Osteoblast (primary cell): Measurements from ENCODE around the gene ALPP. TPM values are rescaled to one million over a fixed set of nuclear protein-coding genes. Genes with fewer than 3 reads are reported as not detected.
A peak's percentile ranks its signal among the peaks of the same experiment; 100 is the strongest.
"Not testable (repeated sequence)": the region's sequence is repeated elsewhere in the genome, so short reads cannot be mapped to it uniquely, and the experiment has no call there.

Experiments used
- DNase-seq: peaks from one replicate; pipeline ENCODE4 v3.0.0; 2011; ENCODE audit warnings: low spot score, mixed read lengths; ENCODE audit not compliant: insufficient read length; ENCODE audit errors: missing footprints
- H2AFZ ChIP-seq: 2 replicates; pipeline ENCODE4 v1.6.0; 2011; ENCODE audit warnings: mild to moderate bottlenecking, low read length
- H3K27ac ChIP-seq: 2 replicates; pipeline ENCODE4 v1.5.1; 2011; ENCODE audit warnings: mild to moderate bottlenecking, low read depth, low read length, moderate library complexity
- H3K27me3 ChIP-seq: 2 replicates; pipeline ENCODE4 v1.6.0; 2012; ENCODE audit warnings: mild to moderate bottlenecking, control low read depth, inconsistent platforms, low read length, moderate library complexity; ENCODE audit not compliant: insufficient read depth
- H3K36me3 ChIP-seq: 2 replicates; pipeline ENCODE4 v1.5.1; 2011; ENCODE audit warnings: mild to moderate bottlenecking, low read length, control low read depth, moderate library complexity; ENCODE audit not compliant: insufficient read depth
- H3K4me1 ChIP-seq: 2 replicates; pipeline ENCODE4 v1.5.1; 2011; ENCODE audit warnings: mild to moderate bottlenecking, low read length, control low read depth, moderate library complexity; ENCODE audit not compliant: insufficient read depth
- H3K4me2 ChIP-seq: 2 replicates; pipeline ENCODE4 v1.6.0; 2011; ENCODE audit warnings: mild to moderate bottlenecking, low read length; ENCODE audit not compliant: insufficient read depth
- H3K4me3 ChIP-seq: fragments of 200-600 bp; sonication (generic); 3 replicates; pipeline ENCODE4 v1.5.1; 2012; ENCODE audit warnings: mild to moderate bottlenecking, low read length, inconsistent platforms; ENCODE audit not compliant: insufficient read depth
- H3K79me2 ChIP-seq: 2 replicates; pipeline ENCODE4 v1.6.0; 2012; ENCODE audit warnings: mild to moderate bottlenecking, low read length, control low read depth, inconsistent platforms; ENCODE audit not compliant: insufficient read depth
- H3K9me3 ChIP-seq: 2 replicates; pipeline ENCODE4 v1.5.1; 2011; ENCODE audit warnings: low read depth, low read length, control low read depth
- H4K20me1 ChIP-seq: 2 replicates; pipeline ENCODE4 v1.6.0; 2012; ENCODE audit warnings: mild to moderate bottlenecking, low read length, control low read depth; ENCODE audit not compliant: insufficient read depth
- total RNA-seq: library from RNA; depleted of rRNA; stranded (reverse); fragments of >200 nt; gene quantifications from 2 replicates; pipeline ENCODE4 v1.2.3, GENCODE V29; 2012
- TF ChIP-seq, protein P1 (sequence below): IDR thresholded peaks from 2 replicates; pipeline ENCODE4 v1.5.1; 2011; ENCODE audit warnings: mild to moderate bottlenecking, low read depth, low read length, moderate library complexity; ENCODE audit errors: extremely low read depth

Gene ALPP
- total RNA-seq = not detected in 2 replicates

DNA sequence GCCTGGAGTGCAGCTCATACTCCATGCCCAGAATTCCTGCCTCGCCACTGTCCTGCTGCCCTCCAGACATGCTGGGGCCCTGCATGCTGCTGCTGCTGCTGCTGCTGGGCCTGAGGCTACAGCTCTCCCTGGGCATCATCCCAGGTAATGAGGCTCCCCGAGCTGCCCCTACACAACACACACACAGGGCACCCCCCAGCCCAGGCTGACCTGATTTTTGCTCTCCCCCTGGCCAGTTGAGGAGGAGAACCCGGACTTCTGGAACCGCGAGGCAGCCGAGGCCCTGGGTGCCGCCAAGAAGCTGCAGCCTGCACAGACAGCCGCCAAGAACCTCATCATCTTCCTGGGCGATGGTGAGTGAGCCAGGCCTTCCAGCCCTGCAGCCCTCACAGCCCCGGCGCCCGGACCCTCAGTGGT is at the start of gene ALPP:
Gene ALPP, plus strand, starts transcription at position 17 of the 417 bp plus-strand sequence. Its CDS starts 52 bp downstream, at position 69.
- not testable (repeated sequence) for H3K36me3 ChIP-seq, H3K4me2 ChIP-seq, H3K79me2 ChIP-seq, H3K9me3 ChIP-seq, H3K27ac ChIP-seq, DNase-seq, H2AFZ ChIP-seq, H3K4me1 ChIP-seq, H3K4me3 ChIP-seq, H4K20me1 ChIP-seq
- H3K27me3 ChIP-seq = peaks cover 22% of the 10 kb centered on the region

DNA sequence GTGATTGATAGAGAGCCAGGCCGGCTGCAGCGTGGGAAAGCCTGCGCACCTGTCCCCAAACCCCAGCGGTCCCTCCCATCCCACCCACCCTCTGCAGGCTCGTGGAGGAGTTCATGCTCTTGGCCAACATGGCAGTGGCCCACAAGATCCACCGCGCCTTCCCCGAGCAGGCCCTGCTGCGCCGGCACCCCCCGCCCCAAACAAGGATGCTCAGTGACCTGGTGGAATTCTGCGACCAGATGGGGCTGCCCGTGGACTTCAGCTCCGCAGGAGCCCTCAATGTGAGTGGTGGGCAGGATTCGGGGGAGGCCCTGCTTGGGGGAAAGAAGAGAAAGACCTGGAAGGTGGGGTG is 48.9 kb upstream of the ALPP start:
- H3K79me2 ChIP-seq = no peaks in the 10 kb centered on the region
- no peak overlapping the region for H3K4me3 ChIP-seq
- no peaks in the 10 kb centered on the region for H3K4me1 ChIP-seq
- TF ChIP-seq, protein P1, sequence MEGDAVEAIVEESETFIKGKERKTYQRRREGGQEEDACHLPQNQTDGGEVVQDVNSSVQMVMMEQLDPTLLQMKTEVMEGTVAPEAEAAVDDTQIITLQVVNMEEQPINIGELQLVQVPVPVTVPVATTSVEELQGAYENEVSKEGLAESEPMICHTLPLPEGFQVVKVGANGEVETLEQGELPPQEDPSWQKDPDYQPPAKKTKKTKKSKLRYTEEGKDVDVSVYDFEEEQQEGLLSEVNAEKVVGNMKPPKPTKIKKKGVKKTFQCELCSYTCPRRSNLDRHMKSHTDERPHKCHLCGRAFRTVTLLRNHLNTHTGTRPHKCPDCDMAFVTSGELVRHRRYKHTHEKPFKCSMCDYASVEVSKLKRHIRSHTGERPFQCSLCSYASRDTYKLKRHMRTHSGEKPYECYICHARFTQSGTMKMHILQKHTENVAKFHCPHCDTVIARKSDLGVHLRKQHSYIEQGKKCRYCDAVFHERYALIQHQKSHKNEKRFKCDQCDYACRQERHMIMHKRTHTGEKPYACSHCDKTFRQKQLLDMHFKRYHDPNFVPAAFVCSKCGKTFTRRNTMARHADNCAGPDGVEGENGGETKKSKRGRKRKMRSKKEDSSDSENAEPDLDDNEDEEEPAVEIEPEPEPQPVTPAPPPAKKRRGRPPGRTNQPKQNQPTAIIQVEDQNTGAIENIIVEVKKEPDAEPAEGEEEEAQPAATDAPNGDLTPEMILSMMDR = no peak
- DNase-seq = no peak
- H2AFZ ChIP-seq = no peak overlapping the region
- no peaks in the 10 kb centered on the region for H3K9me3 ChIP-seq
- H3K27me3 ChIP-seq = no peaks in the 10 kb centered on the region
- no peak overlapping the region for H3K4me2 ChIP-seq
- H3K36me3 ChIP-seq = no peaks in the 10 kb centered on the region
- no peak overlapping the region for H3K27ac ChIP-seq
- H4K20me1 ChIP-seq = peaks cover 25% of the 10 kb centered on the region

DNA sequence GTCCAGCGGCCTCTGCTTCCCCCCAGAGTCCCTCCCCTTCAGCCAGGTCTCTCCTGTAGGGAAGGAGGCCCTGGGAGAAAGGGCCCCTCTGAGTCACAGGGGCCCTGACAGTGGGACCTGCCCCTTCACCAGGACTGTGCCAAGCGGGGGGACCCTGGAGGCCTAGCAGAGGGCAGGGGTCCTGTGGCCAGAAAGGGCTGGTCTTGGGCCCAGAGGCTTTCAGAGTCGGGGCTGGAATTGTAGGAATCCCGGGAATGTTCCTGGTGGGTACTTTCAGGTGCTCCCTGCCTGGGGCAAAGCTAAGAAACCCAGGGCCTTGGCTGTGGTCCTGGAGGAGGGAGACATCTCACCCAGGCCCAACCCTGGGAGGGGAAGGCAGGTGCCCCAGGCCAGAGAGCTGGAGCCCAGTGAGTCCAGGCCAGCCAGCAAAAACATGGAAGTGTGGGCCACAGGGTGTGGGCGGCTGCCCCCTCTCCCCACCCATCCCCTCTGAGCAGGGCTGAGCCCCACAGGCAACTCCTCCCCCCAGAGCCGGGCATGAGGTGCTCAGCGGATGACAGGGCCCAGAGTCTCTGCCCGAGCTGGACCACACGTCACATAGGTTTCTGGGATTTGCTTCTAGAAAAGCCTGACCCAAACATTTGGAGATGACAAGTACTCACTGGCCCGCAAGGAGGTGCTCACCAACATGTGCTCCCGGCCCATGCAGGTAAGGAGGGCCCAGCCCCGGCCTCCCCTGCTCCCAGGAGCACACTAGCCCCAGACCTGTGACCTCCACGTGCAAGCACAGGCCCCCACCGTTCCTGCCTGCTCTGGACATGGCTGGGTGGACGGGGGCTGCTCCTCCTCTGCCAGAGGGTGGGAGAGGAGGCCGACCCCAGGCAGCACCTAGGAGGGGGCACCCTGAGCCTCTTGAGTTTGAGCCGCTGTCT is 48.2 kb upstream of the ALPP start:
- Histone ChIP-seq H3K4me1 (no peaks in the 10 kb centered on the region), H3K27me3 (no peaks in the 10 kb centered on the region), H4K20me1 (peaks cover 23% of the 10 kb centered on the region), H2AFZ (no peak overlapping the region), H3K4me2 (no peak overlapping the region), H3K79me2 (no peaks in the 10 kb centered on the region), H3K4me3 (no peak overlapping the region), H3K36me3 (no peaks in the 10 kb centered on the region), H3K9me3 (no peaks in the 10 kb centered on the region), H3K27ac (no peak overlapping the region)
- peak; percentile 82 for DNase-seq
- TF ChIP-seq, protein P1 = no peak

DNA sequence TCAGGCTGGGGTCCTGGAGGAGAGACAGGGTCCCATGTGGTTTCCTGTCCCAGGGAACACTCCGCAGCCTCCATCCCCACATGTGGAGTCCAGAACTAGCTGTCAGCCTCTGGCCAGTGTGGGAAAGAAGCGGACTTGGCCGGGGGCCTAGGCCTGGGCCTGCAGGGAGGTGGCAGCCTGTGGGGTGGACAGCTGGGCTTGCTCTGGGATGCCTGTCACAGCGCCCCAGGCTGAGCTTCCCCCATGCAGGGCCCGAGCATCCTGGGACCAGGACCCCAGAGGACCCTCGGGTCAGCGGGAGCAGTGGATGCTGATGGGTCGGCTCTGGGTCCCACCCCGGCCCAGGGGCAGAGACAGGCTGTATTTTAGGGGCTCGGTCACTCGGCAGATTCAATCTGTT is 47.5 kb upstream of the ALPP start:
- not testable (repeated sequence) for H3K4me1 ChIP-seq, H3K4me3 ChIP-seq, H2AFZ ChIP-seq, H3K9me3 ChIP-seq, H3K4me2 ChIP-seq, H3K27ac ChIP-seq, H3K27me3 ChIP-seq, H3K36me3 ChIP-seq, H3K79me2 ChIP-seq
- DNase-seq = peak; percentile 58
- H4K20me1 ChIP-seq = peaks cover 17% of the 10 kb centered on the region

DNA sequence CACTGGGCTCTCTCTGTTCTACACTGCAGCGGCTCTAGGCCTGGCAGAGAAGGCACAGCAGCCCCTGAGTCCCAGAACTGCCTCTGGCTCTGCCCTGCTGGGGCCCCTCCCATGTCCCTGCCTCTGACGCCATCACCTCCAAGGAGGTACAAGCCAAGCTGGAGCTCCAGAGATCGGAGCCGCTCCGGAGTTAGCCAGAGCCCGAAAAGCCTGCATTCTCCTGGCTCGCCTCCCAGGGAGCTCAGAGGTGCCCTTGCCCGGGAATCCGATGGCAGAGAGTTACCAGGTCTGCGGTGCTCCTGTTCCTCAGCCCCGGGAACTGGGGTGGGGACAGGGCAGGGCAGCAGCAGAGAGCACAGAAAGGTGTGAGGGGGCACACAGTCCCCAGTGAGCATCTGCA is 46.9 kb upstream of the ALPP start:
- not testable (repeated sequence) for H3K79me2 ChIP-seq, H3K9me3 ChIP-seq, H3K4me1 ChIP-seq, H3K36me3 ChIP-seq, H3K27ac ChIP-seq, DNase-seq, H3K27me3 ChIP-seq, H2AFZ ChIP-seq, H3K4me3 ChIP-seq, H3K4me2 ChIP-seq
- peaks cover 13% of the 10 kb centered on the region for H4K20me1 ChIP-seq

DNA sequence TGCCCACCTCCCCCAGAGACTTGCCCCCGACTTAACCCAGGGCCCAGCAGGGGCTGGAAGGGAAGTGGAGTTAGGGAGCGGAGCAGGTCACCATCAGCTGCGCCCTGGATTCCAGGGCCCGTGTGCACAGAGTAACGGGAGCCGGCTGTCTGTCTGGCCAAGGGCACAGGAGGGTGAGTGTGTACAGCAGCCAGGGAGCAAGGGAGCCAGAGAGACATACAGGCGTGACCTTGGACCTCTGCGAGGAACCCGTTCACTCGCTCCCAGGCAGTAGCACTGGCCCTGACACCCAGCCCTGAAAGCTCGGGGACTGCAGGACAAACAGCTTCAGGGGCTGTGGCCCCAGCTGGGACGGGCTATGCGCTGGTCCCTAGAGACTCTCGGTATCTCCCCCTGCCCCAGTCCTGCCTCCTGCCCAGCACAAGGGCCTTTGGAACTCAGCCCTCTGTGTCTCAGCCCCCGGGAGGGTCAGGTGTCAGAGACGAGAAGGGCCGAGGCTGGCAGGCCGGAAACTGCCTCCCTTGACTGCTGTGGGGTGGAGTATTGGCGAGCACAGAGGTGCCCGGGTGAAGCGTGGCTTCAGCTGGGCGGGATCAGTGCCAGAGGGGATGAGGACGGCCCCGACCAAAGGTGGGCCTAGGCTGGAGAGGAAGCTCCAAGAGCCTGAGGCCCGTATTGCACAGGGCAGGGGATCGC is 46.2 kb upstream of the ALPP start:
- H3K27me3 ChIP-seq, H3K79me2 ChIP-seq, H3K27ac ChIP-seq, H3K4me3 ChIP-seq, H3K4me1 ChIP-seq, H3K9me3 ChIP-seq, H2AFZ ChIP-seq, H3K36me3 ChIP-seq, H3K4me2 ChIP-seq, DNase-seq: not testable (repeated sequence)
- peaks cover 11% of the 10 kb centered on the region for H4K20me1 ChIP-seq
